ENCODE measurements around the gene MTA2.
"Not testable (repeated sequence)": the region's sequence is repeated elsewhere in the genome, so short reads cannot be mapped to it uniquely, and the experiment has no call there.

Gene MTA2

GRCh38 chr11:62601372-62602140 is at the start of gene MTA2:
Gene MTA2 (minus strand): TSS chr11:62601865. CDS start chr11:62601450, 415 bp downstream.
- peak; percentile 88 for DNase-seq

GRCh38 chr11:62650283-62650682 is 48.6 kb upstream of the MTA2 start:
- DNase-seq: not testable (repeated sequence)

- DNase-seq: no peak
These were observed 47.8 kb upstream of the MTA2 start for GRCh38 chr11:62649486-62649885.

DNA sequence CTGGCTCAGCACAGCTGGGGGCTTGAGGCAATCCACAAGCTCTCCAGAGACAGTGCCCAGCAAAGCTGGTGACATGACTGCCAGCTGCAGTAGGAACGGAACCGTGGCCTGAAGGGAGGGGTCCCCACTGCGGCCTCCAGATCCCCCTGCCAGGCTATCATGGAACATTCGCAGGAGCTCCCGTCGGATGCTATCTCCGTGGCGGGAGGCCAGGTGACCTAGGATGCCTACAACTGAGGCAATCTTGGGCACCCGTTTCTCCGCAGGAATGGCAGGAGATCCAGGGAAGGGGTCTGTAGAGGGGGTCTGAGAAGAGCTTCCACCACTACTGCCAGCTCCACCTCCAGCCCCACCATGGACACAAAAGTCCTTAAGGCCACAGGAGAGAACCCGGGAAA is 47.3 kb upstream of the MTA2 start:
- no peak for DNase-seq

- no peak for DNase-seq
These were observed 46.7 kb upstream of the MTA2 start for GRCh38 chr11:62648185-62648966.

DNA sequence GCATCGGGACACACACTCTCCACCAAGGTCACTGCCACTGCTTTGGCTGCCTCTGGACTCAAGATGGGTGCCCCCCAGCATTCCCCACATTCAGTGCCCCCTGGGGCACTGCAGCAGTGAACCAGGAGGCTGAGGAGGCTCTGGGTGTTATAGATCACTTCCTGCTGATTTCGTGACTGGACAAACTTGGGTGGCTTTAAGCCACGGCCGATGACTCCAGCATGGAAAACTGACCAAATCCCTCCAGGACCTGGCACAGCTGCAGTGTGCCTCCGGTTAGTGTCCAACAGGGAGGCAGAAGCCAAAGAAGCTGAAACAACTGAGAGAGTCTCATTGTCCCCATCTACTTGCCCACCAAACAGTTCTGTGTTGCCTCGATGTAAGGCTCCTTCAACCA is 45.9 kb upstream of the MTA2 start:
- DNase-seq: no peak

DNA sequence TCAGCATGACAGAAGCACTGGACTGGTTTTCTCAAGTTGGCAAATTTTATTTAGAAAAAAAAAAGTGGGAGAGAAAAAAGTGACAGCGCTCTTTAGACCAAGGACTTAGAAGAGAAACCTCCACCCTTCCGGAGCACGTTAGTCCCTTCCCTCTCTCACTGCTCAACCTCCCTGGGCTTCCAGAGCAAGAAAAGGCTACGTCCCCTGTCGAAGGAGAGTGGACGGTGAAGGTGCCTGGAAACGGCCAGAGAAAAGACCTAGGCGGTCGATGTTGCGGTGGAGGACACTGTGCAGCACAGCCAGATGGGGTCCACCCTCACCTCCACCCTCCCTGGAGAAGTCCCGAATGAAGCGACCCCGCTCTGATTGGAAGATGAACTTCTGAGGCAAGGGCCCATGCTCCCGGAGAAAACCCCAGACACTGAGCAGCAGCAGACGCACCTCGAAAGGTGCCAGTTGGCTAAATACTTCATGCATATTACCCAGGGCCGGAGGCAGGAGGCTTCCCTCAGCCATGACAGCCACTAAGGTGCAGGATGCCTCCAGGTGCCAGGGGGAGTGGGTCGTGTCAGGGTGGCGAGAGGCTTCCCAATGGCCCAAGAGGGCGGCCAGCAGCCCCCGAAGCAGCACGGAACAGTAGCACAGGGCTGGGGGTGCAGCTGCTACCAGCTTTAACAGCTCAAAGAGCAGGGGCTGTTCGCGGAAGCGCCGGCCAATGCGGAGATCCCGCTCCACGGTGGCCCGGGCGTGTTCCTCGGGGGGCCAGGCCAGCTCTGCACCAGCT is 45.4 kb upstream of the MTA2 start:
- DNase-seq: no peak

GRCh38 chr11:62645946-62646824 is 44.5 kb upstream of the MTA2 start, which contains the start of gene GANAB:
Gene GANAB (minus strand): TSS chr11:62646613. CDS start chr11:62646599, 14 bp downstream.
- peak; percentile 76 for DNase-seq

DNA sequence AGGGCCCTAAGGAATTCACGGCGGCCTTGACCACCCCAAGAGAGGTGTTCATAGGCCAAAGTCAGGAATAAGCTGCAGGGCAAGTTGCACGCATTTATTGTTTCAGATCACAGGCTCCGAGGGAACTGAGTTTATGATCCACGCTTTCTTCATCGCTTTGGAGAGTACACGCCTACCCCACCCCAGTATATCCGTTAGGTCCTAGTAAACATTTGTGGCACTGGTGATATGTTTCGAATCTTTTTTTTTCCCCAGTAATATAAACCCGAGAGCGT is 43.9 kb upstream of the MTA2 start:
- DNase-seq: no peak

DNA sequence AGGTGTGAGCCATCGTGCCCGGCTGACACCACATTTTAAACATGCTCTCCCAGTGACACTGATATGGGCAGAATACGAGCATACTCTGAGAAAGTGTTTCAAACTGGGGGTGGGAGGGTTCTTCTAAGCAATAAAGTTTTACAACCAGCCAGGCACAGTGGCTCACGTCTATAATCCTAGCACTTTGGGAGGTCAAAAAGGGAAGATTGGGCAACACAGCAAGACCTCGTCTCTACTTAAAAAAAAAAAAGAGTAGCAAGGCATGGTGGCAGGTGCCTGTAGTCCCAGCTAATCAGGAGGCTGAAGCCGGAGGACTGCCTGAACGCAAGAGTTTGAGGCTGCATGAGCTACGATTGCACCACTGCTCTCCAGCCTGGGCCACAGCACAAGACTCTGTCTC is 42.6 kb upstream of the MTA2 start:
- no peak for DNase-seq

- no peak for DNase-seq
These were observed 30.8 kb upstream of the MTA2 start for GRCh38 chr11:62632492-62632891.

- no peak for DNase-seq
These were observed 26.0 kb upstream of the MTA2 start for GRCh38 chr11:62627713-62628112.

DNA sequence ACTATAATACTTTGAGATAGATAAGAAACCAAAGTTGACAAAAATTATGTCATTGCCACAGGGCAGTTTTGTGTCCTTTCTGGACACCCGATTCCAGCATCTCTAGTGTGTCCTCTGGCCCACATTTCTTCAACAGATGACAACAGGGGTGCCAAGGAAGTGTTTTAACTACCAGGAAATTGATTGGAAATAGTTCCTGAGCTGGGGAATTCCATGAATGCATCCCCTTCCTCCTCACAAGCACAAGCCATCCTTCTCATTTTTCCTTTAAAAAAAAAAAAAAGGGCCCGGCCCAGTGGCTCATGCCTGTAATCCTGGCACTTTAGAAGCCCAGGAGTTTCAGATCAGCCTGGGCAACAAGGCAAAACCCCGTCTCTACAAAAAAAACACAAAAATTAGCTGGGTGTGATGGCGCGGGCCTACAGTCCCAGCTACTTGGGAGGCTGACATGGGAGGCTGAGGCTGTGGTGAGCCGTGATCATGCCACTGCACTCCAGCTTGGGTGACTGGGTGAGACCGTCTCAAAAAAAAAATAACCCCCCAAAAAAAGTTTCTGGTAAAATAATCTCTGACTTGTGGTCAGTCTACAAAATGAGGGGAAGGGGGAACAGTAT is 20.9 kb upstream of the MTA2 start:
- no peak for DNase-seq

- peak; percentile 78 for DNase-seq
These were observed 20.2 kb upstream of the MTA2 start, which contains the start of gene B3GAT3 for GRCh38 chr11:62621567-62622470. Gene B3GAT3 (minus strand): TSS chr11:62621986. CDS start chr11:62621947, 39 bp downstream.

GRCh38 chr11:62621027-62621566 is 19.4 kb upstream of the MTA2 start:
- no peak for DNase-seq

GRCh38 chr11:62616957-62617356 is 15.3 kb upstream of the MTA2 start:
- not testable (repeated sequence) for DNase-seq

DNA sequence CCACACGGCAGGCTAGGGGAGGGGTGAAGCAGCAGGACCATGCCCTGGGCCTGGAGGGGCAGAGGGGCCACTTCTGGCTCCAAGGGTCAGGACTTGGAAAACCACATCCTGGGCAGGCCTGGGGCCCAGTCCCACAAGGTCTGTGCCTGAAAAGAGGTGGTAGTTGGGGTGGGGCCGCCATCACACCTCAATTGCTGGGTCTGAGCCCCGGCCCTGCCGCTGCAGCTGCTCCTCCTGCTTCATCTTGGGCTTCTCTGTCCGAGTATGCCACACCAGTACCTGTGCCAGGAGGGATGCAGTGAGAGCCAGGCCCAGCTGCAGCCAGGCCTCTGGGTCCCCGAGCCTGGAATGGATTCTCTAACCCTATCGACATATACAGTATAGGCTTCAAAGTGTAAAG is 13.9 kb upstream of the MTA2 start:
- DNase-seq: no peak

DNA sequence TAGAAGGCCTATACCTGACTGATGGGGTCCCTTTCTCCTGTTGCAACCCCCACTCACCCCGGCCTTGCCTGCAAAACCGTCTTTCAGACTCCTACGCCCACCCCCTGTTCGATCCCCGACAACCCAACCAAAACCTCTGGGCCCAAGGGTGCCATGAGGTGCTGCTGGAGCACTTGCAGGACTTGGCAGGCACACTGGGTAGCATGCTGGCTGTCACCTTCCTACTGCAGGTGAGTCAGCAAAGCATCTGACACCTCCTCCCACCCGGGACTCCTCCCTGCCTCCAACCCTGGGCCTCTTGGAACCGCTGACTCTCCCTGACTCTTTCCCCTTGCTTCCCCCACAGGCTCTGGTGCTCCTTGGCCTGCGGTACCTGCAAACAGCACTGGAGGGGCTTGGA is 12.6 kb upstream of the MTA2 start:
- DNase-seq: no peak

GRCh38 chr11:62613291-62613778 is 11.7 kb upstream of the MTA2 start:
- DNase-seq: no peak
